T-helper 22 cell (primary cell): ENCODE data around the gene TIMP4.

Experiments used
- DNase-seq: peaks from one replicate; pipeline ENCODE4 v3.0.0-alpha.2; 2020; ENCODE audit warnings: low read depth

TIMP4 gene

DNA sequence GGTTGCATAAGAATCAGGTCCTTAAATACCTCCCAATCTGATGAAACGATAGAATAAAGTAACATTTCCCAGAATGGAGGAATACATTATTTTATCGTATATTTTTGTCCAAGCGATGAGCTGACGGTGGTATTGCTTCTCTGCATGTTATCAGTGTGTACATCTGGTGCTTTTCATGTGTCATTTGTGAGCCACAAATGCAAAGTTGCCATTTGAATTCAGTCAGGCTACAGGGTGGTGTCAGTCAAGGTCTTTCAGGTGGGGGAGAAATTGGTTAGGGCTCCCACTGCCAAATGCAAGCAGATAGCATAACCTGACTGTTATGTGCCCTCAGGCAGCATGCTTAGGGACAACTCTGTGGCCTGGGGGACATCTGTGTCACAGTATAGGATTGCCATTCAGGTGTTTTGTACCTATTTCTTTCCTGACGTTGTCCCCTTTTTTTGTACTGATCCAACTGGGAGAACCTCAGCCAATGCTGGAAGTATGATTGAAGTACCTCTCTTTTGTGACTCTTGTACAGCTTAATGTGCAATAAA is 26.5 kb upstream of the TIMP4 start:
- DNase-seq, result no peak

GRCh38 chr3:12184541-12184940 is 25.8 kb upstream of the TIMP4 start:
- DNase-seq, result no peak

GRCh38 chr3:12182687-12183441 is 24.2 kb upstream of the TIMP4 start:
- no peak for DNase-seq

DNA sequence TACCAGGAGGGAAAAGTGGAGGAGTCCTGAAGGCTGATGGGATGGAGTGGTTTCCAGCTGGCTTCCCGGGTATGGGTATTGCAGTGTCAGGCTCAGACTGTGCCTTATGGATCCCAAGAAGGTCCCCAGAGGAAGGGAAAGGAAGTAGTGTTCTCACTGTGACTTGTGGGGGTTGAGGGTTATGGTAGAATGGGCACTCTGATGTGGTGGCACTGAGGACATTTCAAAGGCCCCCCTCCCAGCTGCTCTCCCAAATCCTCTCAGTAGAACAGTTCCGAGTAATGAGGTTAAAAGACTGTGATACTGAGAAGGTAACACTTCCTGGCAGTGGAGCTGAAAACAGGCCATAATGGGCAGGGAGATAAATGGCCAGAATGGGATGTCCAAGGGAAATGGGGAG is 23.1 kb upstream of the TIMP4 start:
- DNase-seq, result no peak

DNA sequence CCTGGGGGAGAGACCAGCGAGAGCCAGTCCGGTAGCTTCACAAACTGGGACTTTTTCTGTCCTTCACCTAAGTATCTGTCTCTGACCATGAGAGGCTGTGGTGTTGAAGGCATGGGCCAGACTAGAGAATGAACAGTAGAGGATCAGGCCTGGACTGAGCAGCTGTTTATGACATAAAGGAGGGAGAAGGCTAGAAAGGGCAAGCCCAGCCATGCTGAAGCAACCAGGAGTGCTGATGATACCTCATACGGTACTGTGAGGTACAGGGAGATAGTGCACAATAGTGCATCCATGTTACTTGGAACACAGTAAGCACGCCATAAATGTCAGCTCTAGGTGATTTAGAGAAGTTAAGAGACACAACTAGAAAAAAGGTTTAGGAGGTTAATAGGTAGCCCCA is 22.6 kb upstream of the TIMP4 start:
- DNase-seq, result no peak

DNA sequence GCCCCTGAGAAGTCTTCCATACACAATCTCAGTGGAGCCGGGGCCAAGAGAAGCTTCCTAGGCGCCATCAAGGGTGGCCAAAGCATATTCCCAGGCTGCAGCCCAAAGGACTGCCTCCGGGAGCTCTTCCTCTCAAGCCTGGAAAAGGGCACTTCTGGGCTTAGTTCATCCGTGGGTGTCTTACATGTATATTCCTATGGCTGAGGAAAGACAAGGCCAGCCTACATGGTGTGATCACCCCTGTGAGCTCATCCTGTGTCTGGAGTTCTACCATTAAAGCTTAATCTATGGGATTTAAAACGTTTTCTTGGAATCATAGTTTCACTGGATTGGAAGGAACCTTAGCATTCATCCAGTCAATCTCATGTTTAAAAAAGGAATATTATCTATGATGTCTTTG is 21.9 kb upstream of the TIMP4 start:
- no peak for DNase-seq

DNA sequence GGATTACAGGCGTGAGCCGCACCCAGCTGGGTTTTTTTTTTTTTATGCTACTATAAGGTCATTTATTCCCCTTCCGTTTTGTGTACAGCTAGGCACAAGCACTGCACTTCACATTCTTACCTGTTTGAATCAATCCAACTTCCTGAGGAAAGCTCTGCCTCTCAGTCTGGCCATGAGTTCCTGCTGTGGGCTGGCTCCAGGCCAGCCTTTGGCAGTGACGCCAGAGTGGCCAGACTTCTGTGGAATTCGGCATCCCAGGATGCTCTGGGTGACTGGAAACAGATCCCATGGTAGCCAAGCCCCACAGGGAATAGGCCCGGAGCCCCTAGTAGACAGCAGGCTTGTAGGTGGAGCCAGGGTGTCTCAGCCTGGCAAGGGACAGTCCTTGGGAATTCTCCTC is 21.5 kb upstream of the TIMP4 start:
- no peak for DNase-seq

GRCh38 chr3:12179441-12179840 is 20.7 kb upstream of the TIMP4 start:
- no peak for DNase-seq

DNA sequence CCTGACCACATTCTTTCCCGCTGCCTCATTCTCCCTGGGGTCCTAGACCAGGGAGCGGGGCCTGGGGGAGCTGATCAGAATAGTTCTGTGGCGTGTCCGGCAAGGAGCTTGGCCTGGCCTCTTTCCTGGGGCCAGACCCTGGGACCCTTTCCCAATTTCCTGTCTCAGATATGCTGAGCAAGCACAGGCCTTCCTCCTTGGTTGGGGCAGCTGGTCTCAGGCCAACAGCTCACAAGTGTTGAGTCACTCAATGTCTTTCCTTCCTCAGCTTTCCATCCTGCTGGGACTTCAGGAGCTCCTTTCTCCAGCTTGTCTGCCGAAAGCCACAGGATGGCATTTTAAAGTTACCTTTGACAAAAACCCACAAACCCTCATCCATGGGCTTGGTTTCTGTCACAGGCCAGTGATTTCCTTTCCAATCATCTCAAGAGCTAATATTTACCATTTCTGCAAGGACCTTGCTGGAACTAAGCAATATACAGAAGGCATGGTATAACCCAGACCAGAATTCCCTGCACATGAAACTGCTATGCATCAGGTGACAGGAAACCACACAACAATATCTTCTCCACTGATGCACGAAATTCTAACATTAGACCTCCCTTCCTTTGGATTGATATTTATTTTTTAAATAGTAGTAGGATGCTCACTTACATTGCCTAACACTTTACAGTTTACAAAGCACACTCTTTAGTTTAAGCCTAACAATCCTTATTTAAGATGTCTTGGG is 19.5 kb upstream of the TIMP4 start:
- no peak for DNase-seq

DNA sequence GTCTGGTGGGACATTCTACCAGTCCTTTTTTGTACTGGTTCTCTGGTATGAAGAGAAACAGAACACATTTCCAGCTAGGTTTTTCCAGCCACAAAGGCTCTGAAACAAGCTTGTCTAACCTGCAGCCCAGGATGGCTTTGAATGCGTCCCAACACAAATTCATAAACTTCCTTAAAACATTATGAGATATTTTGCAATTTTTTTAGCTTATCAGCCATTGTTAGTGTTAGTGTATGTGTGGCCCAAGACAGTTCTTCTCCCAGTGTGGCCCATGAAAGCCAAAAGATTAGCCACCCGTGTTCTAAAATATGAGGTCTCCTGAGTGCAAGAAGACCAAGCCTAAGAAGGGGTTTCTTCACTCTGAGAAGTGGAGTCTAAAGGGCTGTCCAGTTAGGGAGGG is 18.4 kb upstream of the TIMP4 start:
- DNase-seq, result no peak

DNA sequence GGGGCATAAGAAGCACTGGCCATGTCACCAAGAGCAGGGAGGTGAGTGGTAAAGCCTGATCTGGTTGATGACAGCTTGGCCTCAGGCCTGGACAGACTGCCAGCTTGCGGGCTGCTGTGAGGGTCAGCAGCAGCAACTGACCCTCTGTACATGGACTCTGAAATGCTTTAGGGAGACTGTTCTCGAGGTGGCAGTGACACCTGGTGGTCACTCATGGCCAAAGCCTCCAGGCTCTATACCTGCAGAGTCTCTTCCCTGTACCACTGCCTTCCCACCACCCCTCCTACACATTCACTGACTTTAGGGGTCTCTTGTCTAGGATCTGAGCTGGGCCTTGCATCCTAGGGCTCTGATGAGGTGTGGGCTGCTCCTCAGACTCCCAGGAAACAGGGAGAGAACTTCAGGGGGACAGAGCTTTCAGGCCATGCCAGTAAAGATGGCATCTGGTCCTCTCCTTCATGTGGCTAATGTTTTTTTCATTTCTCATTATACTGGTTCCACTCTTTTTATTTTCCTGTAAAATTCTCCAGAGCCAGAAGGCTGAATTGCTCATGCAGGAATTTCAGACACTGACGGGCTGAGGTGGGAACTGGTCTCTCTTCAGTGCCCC is 17.2 kb upstream of the TIMP4 start:
- DNase-seq, result no peak

- no peak for DNase-seq
Measured at GRCh38 chr3:12175137-12175593, 16.5 kb upstream of the TIMP4 start.

DNA sequence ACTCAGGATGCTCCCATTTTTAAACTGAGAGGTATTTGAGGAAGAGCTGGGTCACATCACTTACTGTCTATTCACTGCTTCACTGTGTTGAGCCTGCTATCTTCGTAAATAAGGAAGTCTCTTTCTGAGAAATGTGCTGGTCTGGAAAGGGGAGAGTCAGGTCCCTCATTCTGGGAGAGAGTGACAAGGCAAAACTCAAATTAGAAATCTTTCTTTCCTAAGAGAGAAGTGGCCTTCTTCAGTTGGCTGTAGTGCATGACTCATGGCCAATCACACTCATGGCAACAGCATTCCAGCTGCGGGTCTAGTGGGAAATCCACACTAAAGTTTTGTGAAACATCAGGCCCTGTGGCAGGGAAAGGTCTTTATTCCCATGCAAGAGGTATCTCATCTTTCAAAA is 11.5 kb upstream of the TIMP4 start:
- no peak for DNase-seq

DNA sequence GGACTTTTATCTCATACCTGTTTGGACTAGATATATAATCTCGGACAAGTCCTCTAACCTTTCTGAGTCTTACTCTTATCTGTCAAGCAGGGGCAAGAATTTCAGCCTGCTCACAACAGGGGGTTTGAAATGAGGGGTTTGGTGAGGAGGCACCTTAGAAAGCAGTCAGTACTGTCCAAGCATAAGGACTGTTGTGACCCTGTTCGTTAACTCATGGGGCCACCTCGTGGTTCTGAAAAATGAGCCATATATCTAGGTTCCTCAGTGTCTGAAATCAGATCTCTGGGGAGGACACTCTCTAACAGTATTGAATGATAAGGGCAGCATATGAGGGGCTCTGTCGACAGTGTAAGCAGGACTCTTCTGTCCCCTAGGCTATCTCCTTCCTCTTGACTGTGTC is 7.2 kb upstream of the TIMP4 start:
- no peak for DNase-seq

DNA sequence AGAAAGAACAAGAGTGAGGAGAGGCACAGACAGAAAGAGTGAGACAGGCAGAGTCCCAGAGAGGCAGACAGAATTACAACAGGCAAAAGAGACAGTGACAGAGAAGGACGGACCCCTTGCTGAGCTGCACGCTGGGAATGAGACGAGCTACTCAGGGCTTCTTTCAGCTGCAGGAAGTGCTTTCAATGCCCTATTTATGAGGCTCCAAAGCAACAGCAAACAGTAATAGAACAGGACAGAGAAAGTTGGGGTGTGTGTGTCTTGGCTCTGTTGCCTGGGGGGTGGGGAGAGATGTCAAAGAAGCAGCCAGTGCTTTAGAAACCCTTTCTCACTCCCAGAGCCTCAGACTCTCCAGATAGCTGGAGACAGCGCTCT is 502 bp upstream of the TIMP4 start:
- no peak for DNase-seq

- no peak for DNase-seq
Measured at GRCh38 chr3:12157026-12157425, 1.7 kb downstream of the TIMP4 start.

- no peak for DNase-seq
Measured at GRCh38 chr3:12155828-12156227, 2.9 kb downstream of the TIMP4 start.

DNA sequence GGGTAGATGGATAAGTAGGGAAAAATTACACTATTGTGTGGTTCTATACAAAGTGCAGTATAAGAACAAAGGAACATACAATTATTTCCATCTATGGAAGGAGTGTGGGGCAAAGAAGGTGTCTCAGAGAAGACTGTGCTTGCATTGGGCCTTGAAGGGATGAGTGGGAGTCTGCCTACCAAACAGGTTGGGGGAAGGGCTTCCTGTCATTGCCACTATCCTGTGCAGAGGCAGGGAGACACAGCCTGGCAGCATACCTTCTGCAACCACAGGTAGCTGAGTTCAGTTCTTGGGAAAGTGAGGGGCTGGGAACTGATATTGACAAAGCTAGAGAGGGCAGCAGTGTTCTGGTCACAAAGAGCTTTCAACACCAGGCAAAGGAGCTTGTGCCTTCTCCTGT is 3.4 kb downstream of the TIMP4 start:
- no peak for DNase-seq

- no peak for DNase-seq
Measured at GRCh38 chr3:12154151-12154550, 4.6 kb downstream of the TIMP4 start.

- no peak for DNase-seq
Measured at GRCh38 chr3:12150112-12150511, 8.6 kb downstream of the TIMP4 start.

- DNase-seq, result no peak
Measured at GRCh38 chr3:12149029-12149428, 9.7 kb downstream of the TIMP4 start.

DNA sequence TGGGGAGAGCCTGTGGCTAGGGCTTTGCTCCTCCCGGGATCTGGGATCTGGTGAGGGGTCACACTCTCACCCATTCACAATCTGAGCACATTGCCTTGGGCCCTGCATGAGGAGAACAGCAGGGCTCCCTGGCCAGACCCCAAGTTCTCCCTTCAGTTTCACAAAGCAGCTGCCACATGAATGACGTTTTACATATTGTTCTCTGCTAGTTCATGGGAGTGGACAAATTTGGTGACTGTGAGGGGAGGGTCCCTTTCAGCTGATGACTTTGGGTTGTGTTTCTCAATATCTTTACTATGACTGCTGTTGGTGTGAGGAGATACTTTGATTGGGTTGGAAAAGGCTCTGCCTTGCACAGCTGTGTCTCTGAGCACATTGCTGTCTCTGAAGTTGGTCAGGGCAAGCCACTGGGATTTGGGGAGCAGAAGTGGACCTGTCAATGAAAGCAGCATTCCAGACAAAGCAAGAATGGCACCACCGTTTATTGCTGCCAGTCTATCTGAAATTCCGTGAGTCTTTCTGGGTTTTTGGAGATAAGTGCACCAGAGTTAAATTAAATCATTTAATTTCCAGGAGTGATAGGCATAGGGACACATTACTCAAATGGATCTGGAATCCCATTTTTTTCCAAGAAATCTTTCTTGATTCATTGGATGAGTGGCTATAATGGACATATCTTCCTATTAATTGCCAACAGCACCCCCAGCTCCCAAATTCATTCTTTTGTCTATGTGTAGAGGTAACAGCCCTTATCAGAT is 10.3 kb downstream of the TIMP4 start:
- DNase-seq, result no peak
